Large intestine (tissue), 3 donors: Measurements from ENCODE around the gene PAQR4. TPM values are rescaled to one million over a fixed set of nuclear protein-coding genes. Genes with fewer than 3 reads are reported as not detected.

Experiments
- DNase-seq, 2 donors: peaks; one replicate each; pipeline versions ENCODE4 v3.0.0 to v3.0.0-alpha.2; 2013
- H3K27ac ChIP-seq: one replicate; pipeline ENCODE4 v1.5.1; 2013; ENCODE audit warnings: low read length
- H3K27me3 ChIP-seq: 2 replicates; pipeline ENCODE4 v1.6.1; 2013; ENCODE audit warnings: low read length; ENCODE audit not compliant: control insufficient read depth, insufficient read depth
- H3K36me3 ChIP-seq: 2 replicates; pipeline ENCODE4 v1.6.1; 2013; ENCODE audit warnings: low read length; ENCODE audit not compliant: control insufficient read depth, insufficient read depth
- H3K4me1 ChIP-seq: one replicate; pipeline ENCODE4 v1.6.1; 2013; ENCODE audit warnings: low read length; ENCODE audit not compliant: control insufficient read depth, insufficient read depth
- H3K4me3 ChIP-seq: one replicate; pipeline ENCODE4 v1.5.1; 2013; ENCODE audit warnings: low read length
- H3K9me3 ChIP-seq: one replicate; pipeline ENCODE4 v1.6.1; 2013; ENCODE audit warnings: mild to moderate bottlenecking, low read depth, low read length, moderate library complexity; ENCODE audit not compliant: control insufficient read depth
- WGBS: methylation state at CpG from one replicate; pipeline ENCODE4 v1.1.5; 2013; ENCODE audit warnings: low lambda C conversion rate; ENCODE audit not compliant: insufficient coverage; 5-methylcytosine and 5-hydroxymethylcytosine counted together
- polyA plus RNA-seq: library from polyadenylated mRNA; unstranded; fragments of 120-200 nt; gene quantifications from one replicate; pipeline ENCODE4 v1.2.1, GENCODE V29; 2013

The PAQR4 gene
- polyA plus RNA-seq, 1 donor, result 16.4 TPM

DNA sequence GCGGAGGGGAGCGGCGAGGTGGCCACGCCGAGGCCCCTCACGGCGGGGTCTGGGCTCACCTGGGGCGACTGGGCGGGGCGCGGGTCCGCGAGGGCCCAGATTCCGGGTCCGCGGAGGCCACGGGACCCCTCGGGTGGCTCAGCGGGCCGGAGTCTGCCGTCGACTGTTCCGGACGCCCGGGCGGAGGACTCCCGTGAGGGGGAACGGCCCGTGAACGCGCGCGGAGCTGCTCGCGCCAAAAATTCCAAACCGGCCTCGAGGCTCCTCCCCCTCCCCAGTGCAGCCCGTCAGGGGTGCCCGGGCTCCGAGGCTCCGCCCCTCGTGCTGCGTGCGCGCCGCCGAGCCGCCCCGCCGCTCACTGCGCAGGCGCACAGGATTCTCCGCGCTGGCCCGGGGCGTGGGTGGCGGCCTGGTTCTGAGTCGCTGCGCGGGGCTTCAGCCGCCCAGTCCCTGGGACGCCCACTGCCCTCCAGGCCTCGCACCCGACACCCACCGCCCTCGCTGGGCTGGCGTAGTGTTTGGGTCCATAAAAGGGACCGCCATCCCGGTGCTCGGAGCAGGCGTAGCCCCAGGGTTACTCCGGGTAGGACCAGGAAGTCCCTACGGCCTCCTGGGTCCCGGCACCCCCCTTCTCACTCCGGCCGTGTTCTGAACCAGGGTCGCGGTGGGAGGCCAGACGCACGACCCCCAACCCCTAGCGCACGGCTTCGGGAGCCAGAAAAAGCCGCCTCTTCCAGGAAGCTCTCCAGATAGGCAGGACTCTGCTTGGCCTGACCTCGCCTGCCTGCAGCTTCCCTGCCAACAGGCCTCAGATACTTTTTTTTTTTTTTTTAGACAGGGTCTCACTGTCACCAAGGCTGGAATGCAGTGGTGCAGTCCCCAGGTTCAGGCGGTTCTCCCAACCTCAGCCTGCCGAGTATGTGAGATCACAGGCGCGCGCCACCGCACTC, 11.4 kb downstream of the PAQR4 start, which contains the start of gene PKMYT1:
Gene PKMYT1 (minus strand): TSS at position 220 of the 950 bp plus-strand sequence. CDS start 789 bp downstream, outside the sequence.
- Histone ChIP-seq H3K9me3 (peaks cover 1% of the 10 kb centered on the region), H3K4me1 (peaks cover 5% of the 10 kb centered on the region), H3K27me3 (no peaks in the 10 kb centered on the region), H3K36me3 (no peaks in the 10 kb centered on the region), H3K27ac (peak within 1 kb of the TSS; percentile 73), H3K4me3 (peak within 1 kb of the TSS; percentile 96)
- peak; percentile 88 to 90 for DNase-seq
- no CpG with 5 or more reads among the region's 91 CpGs for WGBS

DNA sequence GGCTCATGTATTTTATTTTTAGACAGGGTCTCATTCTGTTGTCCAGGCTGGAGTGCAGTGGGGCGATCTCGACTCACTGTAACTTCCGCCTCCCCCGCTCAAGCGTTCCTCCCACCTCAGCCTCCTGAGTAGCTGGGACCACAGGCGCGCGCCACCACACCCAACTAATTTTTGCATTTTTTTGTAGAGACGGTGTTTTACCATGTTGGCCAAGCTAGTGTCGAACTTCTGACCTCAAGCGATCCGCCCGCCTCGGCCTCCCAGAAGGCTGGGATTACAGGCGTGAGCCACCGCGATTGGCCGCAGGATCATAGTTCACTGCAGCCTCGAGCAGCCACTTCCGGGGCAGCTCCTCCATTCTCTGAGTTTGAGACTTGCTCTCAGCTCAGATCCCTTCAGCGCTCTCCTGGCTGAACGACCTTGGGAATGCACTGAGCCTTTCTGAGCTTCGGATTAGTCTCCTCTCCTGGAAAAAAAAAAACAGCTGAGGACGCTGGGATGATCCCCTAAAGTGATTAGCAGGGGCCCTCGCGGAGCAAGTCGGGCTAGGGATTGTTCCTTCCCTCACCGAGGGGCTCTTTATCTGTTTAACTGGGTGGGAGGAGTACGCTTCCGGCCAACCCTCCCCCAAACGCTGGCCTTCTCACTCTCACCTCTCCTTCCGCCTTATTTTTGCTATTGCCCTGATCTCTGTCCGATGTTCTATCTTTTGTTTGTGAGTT, 12.2 kb downstream of the PAQR4 start:
- H3K27ac ChIP-seq, result no peak overlapping the region
- peaks cover 5% of the 10 kb centered on the region for H3K4me1 ChIP-seq
- 0% methylated on average over 1 of the region's 33 CpGs for WGBS
- no peaks in the 10 kb centered on the region for H3K27me3 ChIP-seq
- DNase-seq, result peak in 1 of 2 donors; percentile 60
- no peaks in the 10 kb centered on the region for H3K36me3 ChIP-seq
- peak overlapping the region; percentile 96 for H3K4me3 ChIP-seq
- H3K9me3 ChIP-seq, result no peaks in the 10 kb centered on the region

DNA sequence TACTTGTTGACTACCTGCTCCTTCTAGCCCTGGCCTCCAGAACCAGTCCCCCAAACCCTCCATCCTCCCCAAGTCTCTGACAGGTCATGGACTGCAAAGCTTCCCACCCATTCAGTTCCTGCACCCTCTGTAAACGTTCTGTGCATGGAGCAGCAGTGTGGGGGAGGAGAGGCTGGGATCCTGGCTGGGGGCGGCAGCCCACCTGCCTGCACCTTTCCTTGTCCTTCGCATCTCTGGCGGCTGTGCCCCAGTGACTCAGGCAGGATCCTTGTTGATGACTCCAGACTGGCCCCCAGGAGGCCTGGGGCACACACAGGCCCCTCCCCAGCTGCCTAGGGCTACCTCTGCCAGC, 12.7 kb downstream of the PAQR4 start:
- no peak for DNase-seq
- WGBS, result no CpG with 5 or more reads among the region's 4 CpGs
- Histone ChIP-seq H3K36me3 (no peaks in the 10 kb centered on the region), H3K27me3 (no peaks in the 10 kb centered on the region), H3K27ac (no peak overlapping the region), H3K4me1 (peaks cover 5% of the 10 kb centered on the region), H3K4me3 (no peak overlapping the region), H3K9me3 (no peaks in the 10 kb centered on the region)

DNA sequence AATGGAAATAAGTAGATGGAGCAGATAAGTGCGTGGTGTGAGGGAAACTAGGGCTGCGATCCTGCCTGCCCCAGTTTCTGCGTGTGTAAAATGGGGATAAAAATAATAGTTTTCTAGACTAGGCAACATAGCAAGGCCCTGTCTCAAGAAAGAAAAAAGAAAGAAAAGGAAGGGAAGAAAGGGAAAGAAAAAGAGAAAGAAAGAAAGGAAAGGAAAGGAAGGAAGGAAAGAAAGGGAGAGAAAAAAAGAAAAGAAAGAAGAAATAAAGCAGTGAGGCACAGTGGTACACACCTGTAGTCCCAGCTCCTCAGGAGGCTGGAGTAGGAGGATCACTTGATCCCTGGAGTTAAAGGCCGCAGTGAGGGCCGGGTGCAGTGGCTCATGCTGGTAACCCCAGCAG, 13.3 kb downstream of the PAQR4 start:
- Histone ChIP-seq H3K4me3 (no peak overlapping the region), H3K36me3 (no peaks in the 10 kb centered on the region), H3K9me3 (no peaks in the 10 kb centered on the region), H3K4me1 (peaks cover 5% of the 10 kb centered on the region), H3K27me3 (no peaks in the 10 kb centered on the region), H3K27ac (no peak overlapping the region)
- 87% methylated on average over 3 of the region's 5 CpGs for WGBS
- no peak for DNase-seq

GRCh38 chr16:2983706-2984136, 14.6 kb downstream of the PAQR4 start:
- H3K9me3 ChIP-seq, result no peaks in the 10 kb centered on the region
- H3K4me1 ChIP-seq, result peaks cover 5% of the 10 kb centered on the region
- no CpG with 5 or more reads among the region's 42 CpGs for whole genome bisulfite sequencing
- H3K4me3 ChIP-seq, result no peak overlapping the region
- DNase-seq, result peak; percentile 67 to 75
- no peaks in the 10 kb centered on the region for H3K36me3 ChIP-seq
- H3K27ac ChIP-seq, result no peak overlapping the region
- no peaks in the 10 kb centered on the region for H3K27me3 ChIP-seq

GRCh38 chr16:2985462-2985861, 16.3 kb downstream of the PAQR4 start:
- WGBS, result no CpG with 5 or more reads among the region's 9 CpGs
- peaks cover 5% of the 10 kb centered on the region for H3K4me1 ChIP-seq
- no peak overlapping the region for H3K4me3 ChIP-seq
- H3K36me3 ChIP-seq, result no peaks in the 10 kb centered on the region
- no peak for DNase-seq
- H3K27ac ChIP-seq, result no peak overlapping the region
- no peaks in the 10 kb centered on the region for H3K27me3 ChIP-seq
- H3K9me3 ChIP-seq, result no peaks in the 10 kb centered on the region

DNA sequence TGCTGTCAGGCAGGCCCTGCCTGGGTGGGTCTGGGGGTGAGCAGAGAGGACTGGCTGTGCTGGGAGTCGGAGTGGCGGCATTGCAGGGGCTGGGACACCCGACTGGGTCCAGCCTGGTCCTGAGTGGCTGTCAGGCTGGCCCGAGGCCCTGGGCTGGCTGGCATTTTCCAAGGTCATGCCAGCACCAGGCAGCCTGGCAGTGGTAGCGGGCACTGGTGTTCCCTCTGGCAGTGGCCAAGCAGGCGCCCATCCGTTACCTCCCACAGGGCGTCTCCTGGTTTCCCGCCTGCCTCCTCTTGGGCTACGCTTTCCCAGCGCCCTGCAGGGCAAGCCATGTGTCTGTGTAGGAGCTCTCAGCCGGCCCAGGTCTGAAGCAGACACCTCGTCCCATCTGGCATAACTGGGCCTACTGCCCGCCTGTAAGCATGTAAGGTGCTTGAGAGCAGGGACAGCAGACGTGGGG, 16.8 kb downstream of the PAQR4 start:
- Histone ChIP-seq H3K4me1 (peaks cover 3% of the 10 kb centered on the region), H3K27ac (no peak overlapping the region), H3K4me3 (no peak overlapping the region), H3K27me3 (no peaks in the 10 kb centered on the region), H3K9me3 (no peaks in the 10 kb centered on the region), H3K36me3 (no peaks in the 10 kb centered on the region)
- no CpG with 5 or more reads among the region's 15 CpGs for WGBS
- DNase-seq, result no peak

DNA sequence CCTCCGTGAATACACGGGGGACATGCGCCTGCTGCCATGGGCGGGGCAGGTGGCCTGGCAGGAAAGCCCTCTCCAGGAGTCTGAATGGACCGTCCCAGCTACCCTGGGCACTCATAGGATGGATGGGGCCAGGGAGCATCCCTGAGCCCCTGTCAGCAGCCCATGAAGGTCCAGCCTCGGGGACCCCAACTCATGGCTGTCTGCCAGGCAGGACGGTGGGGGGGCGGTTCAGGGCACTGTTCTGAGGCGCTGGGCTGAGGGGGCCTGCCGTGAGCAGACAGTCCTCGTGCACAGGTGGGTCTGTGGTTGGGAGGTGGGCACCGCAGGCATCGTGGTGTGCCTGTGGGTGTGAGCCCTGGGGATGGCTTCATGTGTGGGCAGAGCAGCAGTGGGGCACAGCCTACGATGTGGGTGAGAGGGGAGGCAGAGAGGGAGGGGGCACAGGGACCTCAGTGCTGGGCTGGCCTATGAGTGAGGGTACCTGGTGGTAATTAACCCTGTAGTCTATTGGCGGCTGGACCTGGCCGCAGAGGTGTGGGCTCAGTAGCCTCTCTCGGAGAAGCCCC, 17.6 kb downstream of the PAQR4 start:
- WGBS, result no CpG with 5 or more reads among the region's 17 CpGs
- H3K27me3 ChIP-seq, result no peaks in the 10 kb centered on the region
- no peak for DNase-seq
- no peaks in the 10 kb centered on the region for H3K9me3 ChIP-seq
- H3K4me1 ChIP-seq, result no peaks in the 10 kb centered on the region
- no peaks in the 10 kb centered on the region for H3K36me3 ChIP-seq
- no peak overlapping the region for H3K27ac ChIP-seq
- H3K4me3 ChIP-seq, result no peak overlapping the region

GRCh38 chr16:2987286-2987685, 18.1 kb downstream of the PAQR4 start:
- WGBS, result no CpG with 5 or more reads among the region's 9 CpGs
- H3K27ac ChIP-seq, result no peak overlapping the region
- no peak overlapping the region for H3K4me3 ChIP-seq
- DNase-seq, result no peak
- H3K36me3 ChIP-seq, result no peaks in the 10 kb centered on the region
- H3K9me3 ChIP-seq, result no peaks in the 10 kb centered on the region
- no peaks in the 10 kb centered on the region for H3K27me3 ChIP-seq
- H3K4me1 ChIP-seq, result no peaks in the 10 kb centered on the region

DNA sequence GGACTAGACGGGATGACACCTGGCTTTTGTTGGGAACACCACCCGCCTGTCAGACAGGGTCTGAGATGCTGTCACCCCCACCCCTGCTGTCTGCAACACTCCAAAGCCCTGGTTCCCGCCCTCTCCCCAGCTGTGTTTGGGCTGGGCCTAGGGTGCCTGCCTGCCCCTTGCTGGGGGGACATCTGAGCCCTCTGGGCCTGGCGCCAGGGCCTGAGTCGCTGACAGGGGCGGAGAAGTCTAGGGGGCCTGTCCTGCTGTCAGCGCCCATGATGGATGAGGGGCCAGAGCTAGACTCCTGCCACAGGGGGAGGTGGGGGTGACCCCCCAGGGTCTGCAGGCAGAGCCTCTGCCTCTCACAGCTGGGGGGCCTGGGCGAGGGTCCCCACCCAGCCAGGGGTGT, 18.7 kb downstream of the PAQR4 start:
- DNase-seq, result no peak
- no peaks in the 10 kb centered on the region for H3K36me3 ChIP-seq
- H3K4me1 ChIP-seq, result no peaks in the 10 kb centered on the region
- WGBS, result no CpG with 5 or more reads among the region's 8 CpGs
- H3K9me3 ChIP-seq, result no peaks in the 10 kb centered on the region
- H3K27ac ChIP-seq, result no peak overlapping the region
- H3K4me3 ChIP-seq, result no peak overlapping the region
- H3K27me3 ChIP-seq, result no peaks in the 10 kb centered on the region
